Muscle layer of colon (tissue), 2 donors: ENCODE data around the gene SEC14L3.

Experiments
- H3K27ac ChIP-seq: one replicate; pipeline ENCODE4 v1.7.0; 2013; ENCODE audit warnings: low read depth, mild to moderate bottlenecking, low read length, moderate library complexity
- H3K27me3 ChIP-seq, 2 donors: one replicate each; pipeline ENCODE4 v1.7.0; 2013; ENCODE audit warnings: low read length in 2 of 2, mild to moderate bottlenecking in 2 of 2; ENCODE audit not compliant: insufficient read depth in 2 of 2, control insufficient read depth in 1 of 2
- H3K36me3 ChIP-seq: one replicate; pipeline ENCODE4 v1.7.0; 2013; ENCODE audit warnings: mild to moderate bottlenecking, low read length; ENCODE audit not compliant: insufficient read depth
- H3K4me1 ChIP-seq: one replicate; pipeline ENCODE4 v1.7.0; 2013; ENCODE audit warnings: mild to moderate bottlenecking, low read length; ENCODE audit not compliant: insufficient read depth
- H3K4me3 ChIP-seq, 2 donors: one replicate each; pipeline ENCODE4 v1.7.0; 2013; ENCODE audit warnings: low read length in 2 of 2, low read depth in 1 of 2, mild to moderate bottlenecking in 1 of 2, moderate library complexity in 1 of 2
- H3K9ac ChIP-seq: one replicate; pipeline ENCODE4 v1.7.0; 2013; ENCODE audit warnings: low read length
- H3K9me3 ChIP-seq: one replicate; pipeline ENCODE4 v1.7.0; 2013; ENCODE audit warnings: mild to moderate bottlenecking, low read length
- donor health status: abdominal sarcoma.
- donor health status: Adenocarcinoma of cecum.

SEC14L3 gene

GRCh38 chr22:30502911-30503310 is 31.1 kb upstream of the SEC14L3 start:
- no peaks in the 10 kb centered on the region for H3K9me3 ChIP-seq
- H3K27me3 ChIP-seq = peaks cover 6 to 23% of the 10 kb centered on the region in 2 donors
- no peak overlapping the region for H3K27ac ChIP-seq
- no peak overlapping the region for H3K4me3 ChIP-seq
- no peaks in the 10 kb centered on the region for H3K4me1 ChIP-seq
- H3K36me3 ChIP-seq = no peaks in the 10 kb centered on the region
- H3K9ac ChIP-seq = no peak overlapping the region

- H3K27ac ChIP-seq = no peak overlapping the region
- no peak overlapping the region for H3K4me3 ChIP-seq
- peaks cover 6 to 23% of the 10 kb centered on the region in 2 donors for H3K27me3 ChIP-seq
- H3K9ac ChIP-seq = no peak overlapping the region
- no peaks in the 10 kb centered on the region for H3K36me3 ChIP-seq
- no peaks in the 10 kb centered on the region for H3K9me3 ChIP-seq
- H3K4me1 ChIP-seq = no peaks in the 10 kb centered on the region
These were observed 30.3 kb upstream of the SEC14L3 start for GRCh38 chr22:30502153-30502552.

- Histone ChIP-seq H3K36me3 (no peaks in the 10 kb centered on the region), H3K9ac (no peak overlapping the region), H3K27me3 (peaks cover 6 to 20% of the 10 kb centered on the region in 2 donors), H3K9me3 (no peaks in the 10 kb centered on the region), H3K27ac (no peak overlapping the region), H3K4me1 (no peaks in the 10 kb centered on the region), H3K4me3 (no peak overlapping the region)
These were observed 28.8 kb upstream of the SEC14L3 start for GRCh38 chr22:30500628-30501027.

GRCh38 chr22:30497466-30498150 is 25.8 kb upstream of the SEC14L3 start:
- peaks cover 0 to 6% of the 10 kb centered on the region in 2 donors for H3K27me3 ChIP-seq
- no peak overlapping the region for H3K4me3 ChIP-seq
- H3K9ac ChIP-seq = no peak overlapping the region
- H3K4me1 ChIP-seq = no peaks in the 10 kb centered on the region
- H3K9me3 ChIP-seq = no peaks in the 10 kb centered on the region
- H3K27ac ChIP-seq = no peak overlapping the region
- H3K36me3 ChIP-seq = no peaks in the 10 kb centered on the region

GRCh38 chr22:30495041-30495784 is 23.4 kb upstream of the SEC14L3 start:
- Histone ChIP-seq H3K36me3 (no peaks in the 10 kb centered on the region), H3K27me3 (no peaks in the 10 kb centered on the region), H3K27ac (no peak overlapping the region), H3K4me1 (no peaks in the 10 kb centered on the region), H3K9me3 (no peaks in the 10 kb centered on the region), H3K9ac (no peak overlapping the region), H3K4me3 (no peak overlapping the region)

GRCh38 chr22:30492144-30492543 is 20.3 kb upstream of the SEC14L3 start:
- H3K9me3 ChIP-seq = no peaks in the 10 kb centered on the region

GRCh38 chr22:30491381-30491780 is 19.6 kb upstream of the SEC14L3 start:
- no peak overlapping the region for H3K4me3 ChIP-seq
- H3K36me3 ChIP-seq = no peaks in the 10 kb centered on the region
- H3K4me1 ChIP-seq = no peaks in the 10 kb centered on the region
- no peak overlapping the region for H3K27ac ChIP-seq
- H3K9me3 ChIP-seq = no peaks in the 10 kb centered on the region
- H3K27me3 ChIP-seq = no peaks in the 10 kb centered on the region
- H3K9ac ChIP-seq = no peak overlapping the region

More at GRCh38 chr22:30492144-30492543, 20.3 kb upstream of the SEC14L3 start:
- Histone ChIP-seq H3K36me3 (no peaks in the 10 kb centered on the region), H3K27ac (no peak overlapping the region), H3K4me1 (no peaks in the 10 kb centered on the region), H3K9ac (no peak overlapping the region), H3K27me3 (no peaks in the 10 kb centered on the region), H3K4me3 (no peak overlapping the region)

- Histone ChIP-seq H3K4me3 (no peak overlapping the region), H3K4me1 (no peaks in the 10 kb centered on the region), H3K9me3 (no peaks in the 10 kb centered on the region), H3K36me3 (no peaks in the 10 kb centered on the region), H3K27me3 (no peaks in the 10 kb centered on the region), H3K9ac (no peak overlapping the region), H3K27ac (no peak overlapping the region)
These were observed 18.6 kb upstream of the SEC14L3 start for GRCh38 chr22:30490399-30490798.

- Histone ChIP-seq H3K9me3 (no peaks in the 10 kb centered on the region), H3K27me3 (no peaks in the 10 kb centered on the region), H3K27ac (no peak overlapping the region), H3K9ac (no peak overlapping the region), H3K4me3 (no peak overlapping the region), H3K36me3 (no peaks in the 10 kb centered on the region), H3K4me1 (no peaks in the 10 kb centered on the region)
These were observed 16.3 kb upstream of the SEC14L3 start for GRCh38 chr22:30488121-30488520.

- Histone ChIP-seq H3K9me3 (no peaks in the 10 kb centered on the region), H3K4me3 (no peak overlapping the region), H3K36me3 (no peaks in the 10 kb centered on the region), H3K27ac (no peak overlapping the region), H3K9ac (no peak overlapping the region), H3K4me1 (no peaks in the 10 kb centered on the region), H3K27me3 (no peaks in the 10 kb centered on the region)
These were observed 14.9 kb upstream of the SEC14L3 start for GRCh38 chr22:30486661-30487115.

- no peak overlapping the region for H3K4me3 ChIP-seq
- no peaks in the 10 kb centered on the region for H3K9me3 ChIP-seq
- H3K9ac ChIP-seq = no peak overlapping the region
- no peaks in the 10 kb centered on the region for H3K36me3 ChIP-seq
- no peaks in the 10 kb centered on the region for H3K4me1 ChIP-seq
- H3K27ac ChIP-seq = no peak overlapping the region
- H3K27me3 ChIP-seq = no peaks in the 10 kb centered on the region
These were observed 14.3 kb upstream of the SEC14L3 start for GRCh38 chr22:30486118-30486517.
